Umbilical cord (tissue), 2 donors: ENCODE results near the gene PUS3. TPM values are rescaled to one million over a fixed set of nuclear protein-coding genes. Genes with fewer than 3 reads are reported as not detected.
"Not testable (repeated sequence)": the region's sequence is repeated elsewhere in the genome, so short reads cannot be mapped to it uniquely, and the experiment has no call there.

ENCODE experiments used
- DNase-seq: peaks from one replicate; pipeline ENCODE4 v3.0.0-alpha.2; 2015; ENCODE audit warnings: low spot score
- total RNA-seq: library from RNA; depleted of rRNA; stranded (reverse); fragments of >200 nt; gene quantifications from one replicate; pipeline ENCODE4 v1.2.3, GENCODE V29; 2014; ENCODE audit warnings: low replicate concordance; ENCODE audit not compliant: insufficient read depth

Gene PUS3
- total RNA-seq, 1 donor from 2014 or later = 22.6 TPM

DNA sequence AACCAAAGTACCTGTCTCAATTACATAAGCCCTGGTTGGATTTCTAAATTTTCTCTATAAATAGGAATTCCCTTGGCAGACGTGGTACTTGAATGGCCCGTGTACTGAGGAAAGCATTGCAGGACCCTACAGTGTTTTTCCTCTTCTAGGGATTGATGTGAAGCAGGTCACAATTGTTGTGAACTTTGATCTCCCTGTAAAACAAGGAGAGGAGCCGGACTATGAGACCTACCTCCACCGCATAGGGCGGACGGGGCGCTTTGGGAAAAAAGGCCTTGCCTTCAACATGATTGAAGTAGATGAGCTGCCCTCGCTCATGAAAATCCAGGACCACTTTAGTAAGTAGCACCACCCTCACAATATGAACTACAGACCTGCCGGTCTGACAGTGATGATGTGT lies 18.0 kb upstream of the PUS3 start:
- no peak for DNase-seq

DNA sequence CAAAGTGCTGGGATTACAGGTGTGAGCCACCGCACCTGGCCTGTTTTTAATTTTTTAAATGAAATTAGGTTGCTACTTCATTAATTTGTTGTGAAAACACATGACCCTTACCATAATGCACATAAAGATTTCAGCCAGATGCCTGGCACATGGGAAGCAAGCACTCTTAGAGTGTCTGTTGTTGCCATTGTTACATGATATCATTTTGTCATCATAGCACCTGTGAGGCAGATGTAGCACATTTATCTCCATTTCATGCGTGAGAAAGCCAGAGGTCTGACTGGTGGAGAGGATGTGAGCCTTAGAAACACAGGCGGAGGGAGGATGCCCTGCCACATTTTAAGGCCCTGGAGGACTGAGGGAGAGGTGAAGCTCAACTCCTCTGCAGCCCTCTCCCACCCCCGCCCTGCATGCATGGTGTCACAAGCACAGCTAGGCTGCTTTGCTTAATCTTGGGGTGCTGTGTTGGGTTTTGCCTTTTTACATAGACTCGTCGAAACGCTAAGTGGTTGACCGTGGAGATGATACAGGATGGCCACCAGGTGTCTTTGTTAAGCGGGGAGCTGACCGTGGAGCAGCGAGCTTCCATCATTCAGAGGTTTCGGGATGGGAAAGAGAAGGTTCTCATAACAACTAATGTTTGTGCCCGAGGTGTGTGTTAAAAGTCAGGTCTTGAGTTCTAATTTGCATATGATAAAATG lies 15.3 kb upstream of the PUS3 start:
- no peak for DNase-seq

DNA sequence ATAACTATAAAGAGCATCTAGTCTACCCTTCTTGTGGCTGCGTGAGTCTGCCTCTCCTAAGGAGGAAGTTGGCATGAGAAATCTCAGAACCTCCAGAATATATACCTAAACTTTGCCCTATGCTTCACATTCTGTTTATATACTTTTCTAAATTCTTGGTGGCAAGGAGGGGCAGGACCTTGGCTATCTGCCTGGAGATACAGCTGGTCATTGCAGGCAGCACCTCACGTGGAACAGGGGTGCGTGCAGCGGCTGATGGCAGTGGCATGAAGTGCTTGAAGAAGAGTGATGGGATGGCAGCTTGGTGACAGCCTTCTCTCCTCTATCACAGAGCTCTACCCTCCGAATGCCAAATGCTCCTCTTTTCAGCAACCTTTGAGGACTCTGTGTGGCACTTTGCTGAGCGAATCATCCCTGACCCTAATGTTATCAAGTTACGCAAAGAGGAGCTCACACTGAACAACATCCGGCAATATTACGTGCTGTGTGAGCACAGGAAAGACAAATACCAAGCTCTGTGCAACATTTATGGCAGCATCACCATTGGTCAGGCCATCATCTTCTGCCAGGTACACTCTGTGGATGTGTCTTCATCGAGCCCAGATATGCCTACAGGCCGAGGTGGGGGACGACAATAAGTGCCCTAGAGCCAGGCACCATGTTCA lies 13.8 kb upstream of the PUS3 start:
- no peak for DNase-seq

DNA sequence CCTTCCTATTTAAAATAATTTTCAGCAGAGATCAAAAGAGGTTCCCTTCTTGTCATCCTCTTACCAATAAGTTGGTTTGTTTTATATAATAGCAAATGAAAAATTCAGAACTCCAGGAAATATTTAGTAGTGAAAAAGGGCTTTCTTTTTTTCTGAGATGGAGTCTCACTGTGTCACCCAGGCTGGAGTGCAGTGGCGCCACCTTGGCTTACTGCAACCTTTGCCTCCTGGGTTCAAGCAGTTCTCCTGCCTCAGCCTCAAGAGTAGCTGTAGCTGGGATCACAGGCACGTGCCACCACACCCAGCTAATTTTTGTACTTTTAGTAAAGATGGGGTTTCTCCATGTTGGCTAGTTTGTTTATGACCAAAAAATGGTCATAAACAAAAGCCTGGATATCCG lies 11.6 kb upstream of the PUS3 start:
- not testable (repeated sequence) for DNase-seq

DNA sequence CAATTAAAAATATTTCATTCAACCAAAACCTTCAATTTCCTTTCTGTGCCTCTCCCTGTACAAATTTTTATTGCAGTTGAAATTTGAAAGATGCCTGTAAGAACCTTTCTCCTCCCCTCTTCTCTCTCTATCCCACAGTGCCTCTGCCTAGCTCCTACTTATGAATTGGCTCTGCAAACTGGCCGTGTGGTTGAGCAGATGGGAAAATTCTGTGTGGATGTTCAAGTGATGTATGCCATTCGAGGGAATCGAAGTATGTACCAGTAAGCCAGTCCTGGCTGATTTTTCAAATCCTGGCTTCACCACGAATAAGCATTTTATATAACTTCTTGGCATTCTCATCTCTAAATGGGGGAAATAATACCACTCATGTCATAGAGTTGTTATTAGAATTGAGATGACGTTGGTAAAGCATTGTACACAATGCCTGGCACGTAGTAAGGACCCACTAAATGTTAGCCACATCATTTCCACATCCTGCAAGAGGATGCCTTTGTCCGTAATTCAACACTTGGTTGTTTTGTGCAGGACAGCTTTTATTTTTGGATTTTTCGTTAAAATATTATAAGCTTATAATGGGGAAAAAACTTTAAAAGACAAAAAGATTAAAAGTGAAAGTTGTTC lies 7.3 kb upstream of the PUS3 start:
- DNase-seq = no peak

DNA sequence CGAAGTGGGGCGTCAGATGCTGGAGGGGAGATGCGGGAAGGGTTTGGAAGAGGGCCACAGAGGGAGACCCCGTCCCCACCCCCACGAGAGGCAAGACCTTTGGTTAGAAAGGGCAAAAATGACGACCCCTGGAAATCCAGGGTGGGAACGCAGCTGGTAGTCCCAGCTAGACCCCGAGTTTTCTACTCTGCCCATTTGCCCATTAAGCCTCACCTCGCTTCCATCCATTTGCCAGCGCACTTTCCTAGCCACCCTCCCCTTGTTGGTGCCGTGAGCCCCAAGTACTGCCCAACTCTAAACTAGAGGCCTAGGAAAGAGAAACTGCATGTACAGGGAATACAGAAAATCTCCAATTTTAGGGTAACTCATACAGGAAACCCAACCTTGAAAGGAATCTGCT lies 1.7 kb upstream of the PUS3 start:
- no peak for DNase-seq

DNA sequence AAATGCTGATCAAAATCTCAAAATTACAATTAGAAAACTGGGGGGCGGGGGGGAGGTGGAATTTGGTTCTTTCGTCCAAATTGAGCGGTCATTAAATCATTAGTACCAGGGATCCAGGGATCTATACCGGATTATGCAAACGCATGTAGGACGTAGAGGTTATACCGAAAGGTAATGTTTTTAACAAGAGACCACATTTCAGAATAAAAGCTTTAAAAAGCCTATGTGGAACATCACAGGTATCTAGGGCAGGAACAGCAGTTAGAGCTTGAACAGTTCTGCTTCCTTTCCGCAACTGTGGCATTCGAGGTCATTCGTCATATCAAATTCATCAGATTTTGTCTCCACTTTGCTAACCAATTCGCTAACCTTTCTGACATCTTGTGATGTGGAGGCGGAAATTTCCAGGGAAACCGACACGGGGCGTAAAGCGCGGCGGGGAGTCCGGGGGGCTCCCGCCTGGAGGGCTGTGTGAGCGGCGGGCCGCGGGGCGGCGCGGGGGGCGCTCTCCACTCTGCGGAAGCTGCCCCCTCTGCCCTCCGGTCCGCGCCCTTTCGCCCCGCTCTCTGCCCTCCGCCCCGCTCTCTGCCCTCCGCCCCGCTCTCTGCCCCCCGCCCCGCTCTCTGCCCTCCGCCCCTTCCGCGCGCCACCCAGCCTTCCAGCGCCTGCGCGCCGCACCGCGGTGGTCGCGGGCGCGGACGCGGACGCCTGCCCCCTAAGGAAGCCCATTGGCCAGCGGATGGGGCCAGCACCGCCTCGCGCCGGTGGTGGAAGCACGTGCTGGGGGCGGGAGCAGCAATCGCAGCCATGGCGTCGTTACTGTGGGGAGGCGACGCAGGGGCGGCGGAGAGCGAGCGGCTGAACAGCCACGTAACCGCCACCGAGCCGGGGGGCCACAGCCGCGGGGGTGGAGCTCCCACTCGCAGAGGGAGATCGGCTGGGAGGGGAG lies 979 bp upstream of the PUS3 start, which contains the start of gene DDX25:
Gene DDX25 (plus strand): TSS at position 798 of the 949 bp plus-strand sequence. CDS start 10 bp downstream, at position 808.
- DNase-seq = peak; percentile 18

DNA sequence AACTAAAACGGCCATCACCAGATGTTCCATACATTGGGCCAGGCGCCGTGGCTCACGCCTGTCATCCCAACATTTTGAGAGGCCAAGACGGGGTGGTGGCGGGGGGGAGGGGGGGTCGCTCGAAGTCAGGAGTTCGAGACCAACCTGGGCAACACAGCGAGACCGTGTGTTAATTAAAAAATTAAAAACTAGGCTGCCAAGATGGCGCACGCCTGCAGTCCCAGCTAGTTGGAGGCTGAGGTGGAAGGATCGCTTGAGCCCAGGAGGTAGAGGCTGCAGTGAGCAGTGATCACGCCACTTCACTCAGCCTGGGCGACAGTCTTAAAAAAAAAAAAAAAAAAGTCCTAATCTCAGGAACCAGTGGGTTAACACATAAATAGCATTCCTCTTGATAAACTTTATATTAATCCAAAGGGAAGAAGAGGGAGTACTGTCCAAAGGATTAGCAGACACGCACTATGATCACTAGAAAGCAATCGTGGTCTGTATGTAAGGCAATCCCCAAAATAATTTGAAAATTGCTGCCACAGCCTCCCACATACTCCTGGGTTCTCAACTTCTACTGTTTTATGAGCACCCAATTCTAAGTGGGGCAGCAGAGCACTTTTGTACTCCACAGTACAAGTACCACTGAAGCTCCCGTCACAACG lies 604 bp downstream of the PUS3 start:
- no peak for DNase-seq

DNA sequence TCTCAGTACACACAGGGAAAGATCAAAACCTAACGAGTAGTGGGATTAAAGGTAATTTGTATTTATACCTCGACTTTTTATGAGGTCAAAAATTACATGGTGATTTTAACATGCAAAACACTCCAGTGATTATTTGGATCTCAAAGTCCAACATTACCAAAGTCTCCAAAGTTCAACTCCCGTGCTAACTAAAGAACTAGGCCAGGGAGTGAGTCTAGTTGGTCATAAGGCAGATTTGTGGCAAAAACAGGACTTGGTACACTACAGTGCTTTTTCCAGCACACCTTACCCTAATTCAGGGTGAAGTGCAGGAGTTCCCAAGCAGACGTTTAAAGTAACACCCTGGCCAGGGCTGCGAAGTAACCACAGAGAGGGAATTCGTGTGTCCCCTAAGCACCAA lies 1.1 kb downstream of the PUS3 start:
- no peak for DNase-seq

DNA sequence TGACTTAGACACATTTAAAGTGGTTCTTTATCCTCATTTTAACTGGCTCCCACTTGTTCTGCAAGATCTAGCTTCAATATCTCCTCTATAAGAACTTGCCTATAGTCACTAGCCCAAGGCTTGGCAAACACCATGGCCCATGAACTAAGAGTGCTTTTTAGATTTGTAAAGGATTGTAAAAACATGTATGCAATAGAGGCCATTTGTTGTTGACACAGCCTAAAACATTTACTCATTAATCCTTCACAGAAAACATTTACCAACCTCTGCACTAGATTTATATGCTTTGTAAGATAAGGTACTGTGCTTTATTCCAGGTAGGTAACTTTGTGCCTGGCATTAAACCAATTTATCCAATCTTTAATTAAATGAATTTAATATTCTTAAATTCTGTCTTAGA lies 10.0 kb downstream of the PUS3 start:
- no peak for DNase-seq

DNA sequence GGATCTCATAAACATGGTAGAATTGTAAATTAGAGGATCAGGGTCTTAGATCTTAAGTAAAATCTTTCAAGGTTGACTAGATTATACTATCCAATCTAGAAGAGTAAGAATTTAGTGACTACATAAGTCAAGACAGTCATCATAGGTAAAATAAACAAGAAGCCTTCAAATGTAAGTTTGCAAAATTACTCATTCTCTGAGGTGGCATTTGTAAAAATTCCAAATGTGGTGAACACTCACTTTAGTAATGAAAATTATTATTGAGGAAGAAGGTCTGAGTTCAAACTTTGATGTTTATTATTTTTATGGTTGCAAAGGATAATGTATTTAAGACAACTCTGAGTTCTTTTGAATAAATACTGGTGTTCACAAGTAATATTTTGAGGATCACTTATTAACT lies 10.9 kb downstream of the PUS3 start:
- DNase-seq = no peak

DNA sequence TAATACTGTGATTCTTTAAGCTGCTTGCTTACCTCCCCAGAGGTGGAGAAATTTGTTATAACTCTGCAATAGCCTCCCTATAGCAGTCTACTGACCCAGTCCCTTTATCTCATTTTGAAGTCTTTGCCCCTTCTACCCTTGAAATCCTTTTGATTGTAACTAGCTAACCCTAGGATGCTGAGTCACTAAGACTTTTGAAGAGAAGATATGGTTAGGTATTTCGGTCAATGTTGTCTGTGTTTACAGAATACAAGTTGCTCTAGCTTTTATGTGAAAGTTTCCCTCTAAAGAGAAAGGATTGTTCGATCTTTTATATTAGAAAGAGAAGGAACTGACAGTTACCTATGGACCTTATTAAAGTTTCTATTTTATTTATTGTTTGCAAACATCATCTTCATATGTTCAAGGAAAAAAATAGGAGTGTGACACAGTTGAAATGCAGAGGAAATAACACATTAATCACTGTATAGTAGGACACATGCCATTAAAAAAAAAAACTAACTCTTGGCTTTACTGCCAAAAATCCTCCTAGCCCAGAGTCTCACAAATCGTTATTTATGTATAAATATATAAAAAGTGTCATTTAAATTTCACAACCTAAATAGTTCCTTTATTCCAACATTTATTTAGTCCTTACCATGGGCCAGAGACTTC lies 12.4 kb downstream of the PUS3 start:
- DNase-seq = no peak

DNA sequence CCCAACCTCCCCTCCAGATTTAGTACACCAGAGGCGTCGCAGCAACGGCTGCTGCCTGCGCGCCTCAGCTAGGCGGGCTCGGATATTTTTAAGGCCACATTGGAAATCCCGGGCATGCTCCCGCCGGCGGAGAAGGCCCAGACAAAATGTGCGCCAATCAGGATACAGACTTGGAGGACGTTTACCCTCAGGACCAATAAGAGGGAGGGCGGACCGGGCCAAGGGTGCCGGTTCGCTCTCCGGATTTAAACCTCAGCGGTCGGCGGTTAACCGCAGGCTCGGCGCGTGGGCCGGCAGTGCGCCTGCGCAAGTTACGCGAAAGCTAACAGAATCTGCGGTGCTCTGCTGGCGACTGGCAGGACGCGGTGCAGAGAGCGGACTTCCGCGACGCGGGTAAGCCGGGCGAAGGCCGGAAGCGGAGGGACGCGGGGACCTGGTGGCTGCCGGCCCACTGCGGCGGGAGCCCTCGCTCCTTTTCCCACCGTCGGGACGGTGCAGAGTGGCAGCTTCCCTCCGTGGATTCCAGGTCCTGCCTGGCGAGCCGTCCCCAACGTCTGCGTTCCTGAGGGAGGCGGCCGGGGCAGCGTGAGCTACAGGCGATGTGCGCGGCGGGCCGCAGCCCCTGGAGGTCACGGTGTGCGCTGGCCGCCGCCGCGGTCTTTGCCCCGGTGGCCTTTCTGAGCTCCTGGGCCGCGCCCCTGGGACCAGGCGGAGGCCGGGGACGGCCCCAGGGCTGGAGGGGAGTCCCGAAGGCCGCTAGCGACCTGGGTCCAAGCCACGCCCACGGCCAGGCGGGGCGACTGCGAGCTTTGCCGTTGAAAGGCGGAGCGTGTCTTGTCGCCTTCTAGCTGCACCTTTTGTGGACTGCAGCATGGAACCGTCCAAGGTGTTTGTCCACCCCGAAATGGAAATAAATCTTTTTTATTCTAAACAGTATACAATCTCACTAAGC lies 15.4 kb downstream of the PUS3 start, which contains the start of gene HYLS1:
Gene HYLS1 (plus strand): TSS at position 296 of the 952 bp plus-strand sequence. CDS start 11,701 bp downstream, outside the sequence.
- peak; percentile 98 for DNase-seq

DNA sequence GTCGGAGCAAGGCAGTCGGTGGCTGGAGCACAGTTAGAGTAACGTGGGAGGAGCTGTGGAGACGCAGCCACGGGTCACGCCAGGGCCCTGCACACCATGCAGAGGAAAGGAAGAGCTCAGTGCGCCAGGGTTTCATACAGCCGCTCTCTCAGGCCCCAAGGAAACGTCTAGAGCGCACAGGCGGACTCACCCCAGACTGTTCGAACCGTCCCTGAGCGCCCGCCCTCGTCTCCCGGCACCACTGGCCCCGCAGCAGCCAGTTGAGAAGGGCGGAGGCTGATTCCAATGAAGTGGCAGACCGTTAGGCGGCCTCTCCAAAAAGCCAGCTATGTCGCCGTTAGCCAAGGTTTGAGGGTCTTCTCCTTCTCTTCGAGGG lies 16.0 kb downstream of the PUS3 start:
- peak; percentile 63 for DNase-seq

DNA sequence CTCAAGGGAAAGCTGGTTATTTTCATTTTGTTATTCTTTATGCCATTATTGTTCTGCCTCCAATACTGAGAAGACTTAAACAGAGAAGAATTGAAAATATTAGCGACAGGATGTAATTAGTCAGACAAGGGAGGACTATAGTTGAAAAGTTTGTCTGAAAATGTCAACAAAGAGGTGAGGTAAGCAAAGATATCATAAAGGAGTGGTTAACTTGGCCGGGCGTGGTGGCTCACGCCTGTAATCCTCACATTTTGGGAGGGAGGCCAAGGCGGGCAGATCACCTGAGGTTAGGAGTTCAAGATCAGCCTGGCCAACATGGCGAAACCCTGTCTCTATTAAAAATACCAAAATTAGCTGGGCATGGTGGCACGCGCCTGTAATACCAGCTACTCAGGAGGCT lies 19.6 kb downstream of the PUS3 start:
- DNase-seq = no peak

DNA sequence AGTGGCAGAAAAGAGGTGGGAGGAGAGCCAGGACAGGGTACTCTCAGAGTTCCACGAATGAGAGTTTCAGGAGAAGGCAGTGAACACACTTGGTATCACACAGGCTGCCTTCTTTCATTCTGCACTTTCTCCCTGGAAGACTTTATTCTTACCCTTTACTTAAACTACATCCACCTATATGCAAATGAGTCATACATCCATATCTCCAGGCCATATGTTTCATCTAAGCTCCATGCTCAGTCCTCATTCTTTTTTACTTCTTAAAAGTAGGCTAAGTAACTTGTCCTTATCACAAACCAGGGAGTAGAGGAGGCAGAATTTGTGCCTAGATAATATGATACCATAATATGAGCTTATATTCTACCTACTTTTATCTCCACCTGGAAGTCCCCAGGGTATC lies 21.7 kb downstream of the PUS3 start:
- DNase-seq = no peak

DNA sequence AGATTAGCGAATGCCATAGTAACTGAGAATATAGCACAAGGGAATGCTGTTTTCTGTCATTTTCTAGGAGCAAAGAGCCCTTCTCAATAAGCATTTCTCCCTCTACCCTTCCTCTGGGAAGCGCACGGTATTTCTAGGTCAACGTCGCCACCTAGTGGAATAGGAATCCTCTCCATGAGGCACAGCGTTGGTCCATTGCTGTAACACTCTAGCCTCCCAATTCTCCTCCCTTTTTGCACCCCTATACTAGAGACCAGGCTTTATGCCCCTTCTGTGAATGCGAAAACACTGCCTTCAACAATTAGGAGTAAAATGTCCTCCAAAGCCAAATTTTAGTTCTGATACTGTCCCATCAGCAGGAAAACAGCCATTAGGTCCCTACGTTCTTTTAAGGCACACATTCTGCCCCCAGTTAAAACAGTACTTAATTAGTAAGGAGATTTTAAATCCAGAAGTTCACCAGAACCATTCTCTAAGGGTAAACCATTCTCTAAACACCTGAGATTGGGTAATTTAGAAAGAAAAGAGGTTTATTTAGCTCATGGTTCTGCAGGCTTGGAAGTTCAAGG lies 28.4 kb downstream of the PUS3 start:
- DNase-seq = peak; percentile 90

DNA sequence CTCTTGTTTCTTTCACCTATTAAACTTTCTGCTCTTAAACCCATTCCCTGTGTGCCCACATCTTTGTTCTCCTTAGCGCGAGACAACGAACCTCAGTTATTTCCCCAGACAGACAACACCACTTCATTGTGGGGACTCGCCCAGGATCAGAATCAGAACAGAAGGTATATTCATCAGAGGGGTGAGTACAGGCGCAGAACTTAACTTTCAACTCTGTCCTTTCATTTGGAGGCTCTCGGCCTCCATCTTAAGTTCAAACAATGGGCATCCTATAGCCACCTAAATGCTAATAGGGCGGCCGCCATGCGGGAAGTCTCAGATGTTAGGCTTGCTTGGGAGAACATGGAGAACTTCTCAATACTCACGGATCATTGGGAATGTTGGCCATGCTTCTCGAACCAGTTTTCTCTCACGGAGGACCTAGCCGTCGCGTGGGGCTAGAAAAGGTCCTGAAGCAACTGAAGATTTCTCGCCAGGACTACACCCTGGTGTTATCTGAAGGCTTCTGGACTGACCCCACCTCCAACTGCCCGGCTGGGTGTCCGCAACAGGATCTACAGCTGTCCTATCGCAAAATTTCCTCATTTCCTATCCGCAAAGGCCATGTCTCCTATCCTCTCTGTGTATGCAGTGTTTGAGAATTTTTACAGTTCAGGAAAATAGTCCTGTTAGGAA lies 29.0 kb downstream of the PUS3 start:
- no peak for DNase-seq

DNA sequence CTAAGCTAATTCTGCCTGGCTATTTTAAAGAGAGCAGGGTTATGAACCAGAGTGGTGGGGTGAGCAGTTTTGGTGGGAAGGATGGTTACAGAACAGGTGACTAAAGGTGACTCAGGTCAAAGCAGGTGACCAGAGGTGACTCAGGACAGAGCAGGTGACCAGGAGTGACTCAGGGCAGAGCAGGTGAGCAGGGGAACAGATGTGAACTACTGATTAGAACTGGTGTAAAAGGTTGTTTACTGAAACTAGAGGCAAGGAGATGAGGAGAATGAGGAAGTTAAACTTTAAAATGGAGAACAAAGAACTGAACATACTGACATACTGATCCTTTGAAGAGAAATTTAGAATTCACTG lies 30.9 kb downstream of the PUS3 start:
- DNase-seq = no peak
